ENCODE measurements around the gene TUFM.

- TF ChIP-seq CTCF (conservative IDR thresholded peaks at IDR 0.05 in 1 of 2, IDR thresholded peaks at IDR 0.05 in 1 of 2; ENCODE audit: extremely low read depth in 1 of 2, insufficient read depth in 1 of 2, low read depth in 1 of 2, low read length in 2 of 2) (no peak), EZH2 (IDR thresholded peaks at IDR 0.05; ENCODE audit: borderline replicate concordance, low read length) (no peak)
Measured at GRCh38 chr16:28843766-28844165, 2.4 kb downstream of the TUFM start.
